ENCODE results near the gene METTL9. TPM values are rescaled to one million over a fixed set of nuclear protein-coding genes. Genes with fewer than 3 reads are reported as not detected.

The METTL9 gene
- total and polyA plus RNA-seq, 7 experiments from 2014 or later = 68.4 to 128 (median 87.9) TPM

DNA sequence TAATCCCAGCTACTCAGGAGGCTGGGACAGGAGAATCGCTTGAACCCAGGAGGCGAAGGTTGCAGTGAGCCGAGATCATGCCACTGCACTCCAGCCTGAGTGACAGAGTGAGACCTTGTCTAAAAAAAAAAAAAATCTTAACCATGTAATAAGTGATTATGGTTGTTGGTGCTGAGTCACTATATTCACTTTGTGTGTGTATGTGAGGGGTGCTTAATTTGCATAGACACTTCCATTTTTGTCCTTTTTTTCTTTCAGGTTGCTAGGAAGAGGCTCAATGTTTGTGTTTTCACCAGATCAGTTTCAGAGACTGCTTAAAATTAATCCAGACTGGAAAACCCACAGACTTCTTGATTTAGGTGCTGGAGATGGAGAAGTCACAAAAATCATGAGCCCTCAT, 18.2 kb downstream of the METTL9 start:
- intact Hi-C loops (cut with micrococcal nuclease) = loop anchor here in 1 of 2 donors (2.0 kb wide), 1 partner anchor 17 kb away; no protein-coding TSS in a partner anchor
- Histone ChIP-seq H3K4me1 (ENCODE audit: control insufficient read depth in 2 of 2, insufficient read depth in 2 of 2, low read length in 2 of 2) (peaks cover 7 to 17% of the 10 kb centered on the region in 2 donors), H3K27me3 (ENCODE audit: control insufficient read depth in 2 of 2, insufficient read depth in 2 of 2, low read length in 2 of 2) (no peaks in the 10 kb centered on the region), H3K9me3 (ENCODE audit: control insufficient read depth in 2 of 3, low read length in 3 of 3) (no peaks in the 10 kb centered on the region), H3K4me3 (ENCODE audit: low read length) (no peak overlapping the region), H3K36me3 (ENCODE audit: control insufficient read depth in 2 of 3, insufficient read depth in 3 of 3, low read length in 3 of 3) (peaks cover 0 to 10% (median 0%) of the 10 kb centered on the region in 3 experiments), H3K27ac (ENCODE audit: low read depth, low read length) (no peak overlapping the region)
- ChIA-PET CTCF (interaction anchor here (0.7 kb wide), 1 partner anchor 40 kb away, joined by 3 read pairs; no protein-coding TSS in a partner anchor), POLR2A (interaction anchor here (0.6 kb wide), 1 partner anchor 9 kb away, joined by 5 read pairs; no protein-coding TSS in a partner anchor)
- peak overlapping the region in 1 of 9 donors; percentile 10 for H3K27ac Mint-ChIP-seq
- H3K9me3 Mint-ChIP-seq = no peaks in the 10 kb centered on the region
- H3K4me1 Mint-ChIP-seq = peaks cover 29 to 72% (median 62%) of the 10 kb centered on the region in 7 donors
- no peak overlapping the region for H3K4me3 Mint-ChIP-seq
- DNase-seq (no peak), ATAC-seq (no peak)
- H3K27me3 Mint-ChIP-seq = no peaks in the 10 kb centered on the region
- H3K36me3 Mint-ChIP-seq = peaks cover 0 to 49% (median 17%) of the 10 kb centered on the region in 5 donors

DNA sequence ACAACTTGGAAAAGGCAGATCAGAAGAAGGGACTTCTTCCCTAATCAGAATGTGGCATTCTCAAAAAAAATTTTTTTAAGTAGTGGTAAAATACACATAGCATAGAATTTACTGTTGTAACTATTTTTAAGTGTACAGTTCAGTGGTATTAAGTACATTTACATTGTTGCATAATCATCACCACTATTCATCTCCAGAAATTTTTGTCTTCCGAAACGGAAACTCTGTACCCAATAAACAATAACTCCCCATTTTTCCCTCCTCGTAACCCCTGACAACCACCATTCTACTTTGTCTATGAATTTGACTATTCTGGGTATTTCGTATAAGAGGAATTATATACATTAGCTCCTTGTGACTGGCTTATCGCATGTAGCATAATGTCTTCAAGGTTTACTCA, 18.9 kb downstream of the METTL9 start:
- peaks cover 0 to 50% (median 15%) of the 10 kb centered on the region in 5 donors for H3K36me3 Mint-ChIP-seq
- Histone ChIP-seq H3K4me1 (ENCODE audit: control insufficient read depth in 2 of 2, insufficient read depth in 2 of 2, low read length in 2 of 2) (peaks cover 7 to 17% of the 10 kb centered on the region in 2 donors), H3K27ac (ENCODE audit: low read depth, low read length) (no peak overlapping the region), H3K27me3 (ENCODE audit: control insufficient read depth in 2 of 2, insufficient read depth in 2 of 2, low read length in 2 of 2) (no peaks in the 10 kb centered on the region), H3K9me3 (ENCODE audit: control insufficient read depth in 2 of 3, low read length in 3 of 3) (no peaks in the 10 kb centered on the region), H3K4me3 (ENCODE audit: low read length) (no peak overlapping the region), H3K36me3 (ENCODE audit: control insufficient read depth in 2 of 3, insufficient read depth in 3 of 3, low read length in 3 of 3) (peaks cover 0 to 10% (median 0%) of the 10 kb centered on the region in 3 experiments)
- H3K4me3 Mint-ChIP-seq = no peak overlapping the region
- no peak for ATAC-seq
- peaks cover 29 to 74% (median 63%) of the 10 kb centered on the region in 7 donors for H3K4me1 Mint-ChIP-seq
- ChIA-PET CTCF (interaction anchor here (0.6 to 0.7 kb wide), 3 partner anchors 9 to 725 kb away, joined by 3 to 4 read pairs (median 3); no protein-coding TSS in a partner anchor), POLR2A (no interaction called here)
- peak overlapping the region in 1 of 9 donors; percentile 10 for H3K27ac Mint-ChIP-seq
- no peaks in the 10 kb centered on the region for H3K27me3 Mint-ChIP-seq
- no peak for DNase-seq
- intact Hi-C loops (cut with micrococcal nuclease) = no loop called here
- H3K9me3 Mint-ChIP-seq = no peaks in the 10 kb centered on the region

DNA sequence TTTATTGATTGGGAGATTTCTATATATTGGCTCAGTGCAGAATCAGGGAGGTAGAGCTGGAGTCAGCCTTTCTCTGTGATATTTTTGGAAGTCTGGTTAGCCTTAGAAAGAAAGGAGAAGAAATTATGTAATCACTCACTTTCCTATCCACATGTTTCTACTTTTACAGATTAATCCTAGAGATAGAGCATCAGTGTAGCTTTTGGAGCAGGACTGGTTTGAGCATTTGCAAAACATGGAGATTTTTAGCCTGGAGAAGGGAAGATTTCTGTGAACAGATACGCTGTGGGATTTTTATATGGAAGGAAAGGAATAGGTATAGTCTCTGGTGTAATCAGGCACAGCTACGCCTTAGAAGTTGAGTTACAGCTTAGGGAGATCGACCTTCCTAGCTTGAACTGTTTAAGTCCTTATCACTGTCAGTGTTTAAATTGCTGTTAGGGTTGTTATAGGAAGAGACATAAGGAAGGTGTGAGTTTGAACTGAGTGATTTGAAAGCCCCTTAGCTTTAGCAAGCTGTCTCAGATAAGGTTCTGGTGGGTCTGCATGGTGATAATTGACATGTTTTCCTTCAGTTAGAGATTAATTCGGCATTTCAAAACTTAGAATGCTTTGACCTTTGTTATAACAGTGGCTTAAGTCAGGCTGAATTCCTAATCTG, 20.5 kb downstream of the METTL9 start:
- intact Hi-C loops (cut with micrococcal nuclease) = no loop called here
- Histone ChIP-seq H3K4me1 (ENCODE audit: control insufficient read depth in 2 of 2, insufficient read depth in 2 of 2, low read length in 2 of 2) (peaks cover 7 to 17% of the 10 kb centered on the region in 2 donors), H3K9me3 (ENCODE audit: control insufficient read depth in 2 of 3, low read length in 3 of 3) (no peaks in the 10 kb centered on the region), H3K27me3 (ENCODE audit: control insufficient read depth in 2 of 2, insufficient read depth in 2 of 2, low read length in 2 of 2) (no peaks in the 10 kb centered on the region), H3K27ac (ENCODE audit: low read depth, low read length) (no peak overlapping the region), H3K36me3 (ENCODE audit: control insufficient read depth in 2 of 3, insufficient read depth in 3 of 3, low read length in 3 of 3) (peaks cover 0 to 12% (median 0%) of the 10 kb centered on the region in 3 experiments), H3K4me3 (ENCODE audit: low read length) (no peak overlapping the region)
- POLR2A ChIA-PET = interaction anchor here (0.7 to 1.5 kb wide), 2 partner anchors 16 to 26 kb away, joined by 3 to 6 read pairs; no protein-coding TSS in a partner anchor
- peaks cover 0 to 57% (median 21%) of the 10 kb centered on the region in 5 donors for H3K36me3 Mint-ChIP-seq
- no peaks in the 10 kb centered on the region for H3K27me3 Mint-ChIP-seq
- ATAC-seq (no peak), DNase-seq (no peak)
- CTCF ChIA-PET = interaction anchor here (2.1 kb wide), 1 partner anchor 11 kb away, joined by 7 read pairs; no protein-coding TSS in a partner anchor
- no peaks in the 10 kb centered on the region for H3K9me3 Mint-ChIP-seq
- no peak overlapping the region for H3K4me3 Mint-ChIP-seq
- peak overlapping the region in 6 of 9 donors; percentile 9 to 72 (median 38) for H3K27ac Mint-ChIP-seq
- H3K4me1 Mint-ChIP-seq = peaks cover 25 to 72% (median 66%) of the 10 kb centered on the region in 7 donors

DNA sequence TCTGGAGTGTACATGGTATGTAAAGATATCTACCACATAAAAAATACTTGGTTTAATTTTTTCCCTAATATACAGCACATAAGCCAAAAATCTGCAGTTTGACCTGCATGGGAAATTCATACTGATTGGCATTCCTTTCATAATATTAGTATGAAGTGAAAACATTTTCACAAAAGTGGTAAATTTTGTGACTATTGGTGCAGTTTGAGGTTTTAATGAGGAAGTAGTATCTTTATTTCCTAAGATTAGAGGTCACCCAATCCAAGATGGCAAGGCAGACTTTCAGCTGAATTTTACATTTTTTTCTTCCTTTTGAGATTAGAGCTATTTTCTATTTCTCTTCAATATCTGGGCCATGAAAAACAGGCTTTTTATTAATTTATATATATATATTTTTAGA, 21.2 kb downstream of the METTL9 start:
- H3K36me3 ChIP-seq (ENCODE audit: control insufficient read depth in 2 of 3, insufficient read depth in 3 of 3, low read length in 3 of 3) = peaks cover 0 to 15% (median 0%) of the 10 kb centered on the region in 3 experiments
- ChIA-PET POLR2A (interaction anchor here (1.5 to 2.1 kb wide), 3 partner anchors 12 to 17 kb away, joined by 4 to 6 read pairs (median 5); no protein-coding TSS in a partner anchor), CTCF (interaction anchor here (1.0 to 2.1 kb wide), 2 partner anchors 12 to 37 kb away, joined by 3 to 7 read pairs; no protein-coding TSS in a partner anchor)
- no peak for ATAC-seq
- peak overlapping the region in 4 of 10 donors; percentile 24 to 72 (median 46) for H3K4me3 Mint-ChIP-seq
- H3K27ac Mint-ChIP-seq = peak overlapping the region in 4 of 9 donors; percentile 57 to 83 (median 64)
- H3K36me3 Mint-ChIP-seq = peaks cover 0 to 59% (median 23%) of the 10 kb centered on the region in 5 donors
- no peaks in the 10 kb centered on the region for H3K27me3 Mint-ChIP-seq
- H3K27ac ChIP-seq (ENCODE audit: low read depth, low read length) = no peak overlapping the region
- intact Hi-C loops (cut with micrococcal nuclease) = no loop called here
- no peaks in the 10 kb centered on the region for H3K9me3 ChIP-seq (ENCODE audit: control insufficient read depth in 2 of 3, low read length in 3 of 3)
- peaks cover 7 to 12% of the 10 kb centered on the region in 2 donors for H3K4me1 ChIP-seq (ENCODE audit: control insufficient read depth in 2 of 2, insufficient read depth in 2 of 2, low read length in 2 of 2)
- peaks cover 20 to 72% (median 66%) of the 10 kb centered on the region in 7 donors for H3K4me1 Mint-ChIP-seq
- H3K4me3 ChIP-seq (ENCODE audit: low read length) = no peak overlapping the region
- no peaks in the 10 kb centered on the region for H3K27me3 ChIP-seq (ENCODE audit: control insufficient read depth in 2 of 2, insufficient read depth in 2 of 2, low read length in 2 of 2)
- no peaks in the 10 kb centered on the region for H3K9me3 Mint-ChIP-seq
- DNase-seq = no peak

DNA sequence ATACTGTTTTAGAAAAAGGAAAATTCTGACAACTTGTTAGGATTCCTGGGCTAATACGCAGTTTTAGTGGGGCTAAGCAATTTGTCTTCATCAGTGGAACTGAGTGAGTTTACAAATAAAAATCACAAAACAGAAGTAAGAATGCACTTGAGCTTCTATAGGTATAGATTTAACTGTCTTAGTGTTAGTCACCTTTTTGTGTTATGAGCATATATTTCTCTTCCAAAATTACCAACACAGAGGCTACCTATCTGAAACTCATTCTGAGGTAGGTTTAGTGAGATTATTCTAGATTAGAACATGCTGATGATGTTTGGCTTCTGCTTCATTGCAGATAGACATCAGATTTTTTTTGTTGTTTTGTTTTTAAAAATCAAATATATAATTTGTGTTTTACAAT, 23.2 kb downstream of the METTL9 start:
- POLR2A ChIA-PET = interaction anchor here (2.1 kb wide), 1 partner anchor 15 kb away, joined by 5 read pairs; no protein-coding TSS in a partner anchor

DNA sequence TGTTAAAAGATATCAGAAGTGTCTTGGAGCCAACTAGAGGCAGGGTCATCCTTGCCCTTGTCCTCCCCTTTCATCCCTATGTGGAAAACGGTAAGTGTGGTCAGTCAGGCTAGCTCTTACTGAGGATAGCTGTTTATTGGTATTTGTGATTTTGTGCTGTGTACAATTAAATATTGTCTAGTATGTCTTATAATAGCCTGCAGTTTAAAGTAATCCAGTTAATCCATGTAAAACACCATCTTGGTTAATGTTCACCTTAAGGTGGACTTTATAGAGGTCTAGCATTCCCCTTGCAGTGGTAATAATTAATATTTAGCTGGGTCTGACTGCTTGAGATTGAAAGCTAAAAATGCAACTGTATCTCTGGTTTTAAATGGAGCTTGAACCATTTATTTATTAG, 25.6 kb downstream of the METTL9 start:
- Histone ChIP-seq H3K27ac (ENCODE audit: low read depth, low read length) (no peak overlapping the region), H3K27me3 (ENCODE audit: control insufficient read depth in 2 of 2, insufficient read depth in 2 of 2, low read length in 2 of 2) (no peaks in the 10 kb centered on the region), H3K4me3 (ENCODE audit: low read length) (no peak overlapping the region), H3K36me3 (ENCODE audit: control insufficient read depth in 2 of 3, insufficient read depth in 3 of 3, low read length in 3 of 3) (peaks cover 4 to 18% (median 5%) of the 10 kb centered on the region in 3 experiments), H3K9me3 (ENCODE audit: control insufficient read depth in 2 of 3, low read length in 3 of 3) (no peaks in the 10 kb centered on the region), H3K4me1 (ENCODE audit: control insufficient read depth in 2 of 2, insufficient read depth in 2 of 2, low read length in 2 of 2) (peaks cover 15 to 21% of the 10 kb centered on the region in 2 donors)
- Mint-ChIP-seq H3K36me3 (peaks cover 18 to 43% (median 30%) of the 10 kb centered on the region in 5 donors), H3K4me3 (peak overlapping the region in 1 of 10 donors; percentile 9), H3K9me3 (no peaks in the 10 kb centered on the region), H3K27me3 (no peaks in the 10 kb centered on the region), H3K4me1 (peaks cover 22 to 66% (median 57%) of the 10 kb centered on the region in 7 donors), H3K27ac (peak overlapping the region in 1 of 9 donors; percentile 40)
- intact Hi-C loops (cut with micrococcal nuclease) = no loop called here
- ChIA-PET POLR2A (no interaction called here), CTCF (interaction anchor here (1.2 to 1.5 kb wide), 2 partner anchors 17 to 22 kb away, joined by 3 read pairs; no protein-coding TSS in a partner anchor)
- DNase-seq = no peak
- no peak for ATAC-seq

More for the DNA sequence above, 23.2 kb downstream of the METTL9 start:
- H3K4me3 ChIP-seq (ENCODE audit: low read length) = no peak overlapping the region
- peaks cover 15 to 21% of the 10 kb centered on the region in 2 donors for H3K4me1 ChIP-seq (ENCODE audit: control insufficient read depth in 2 of 2, insufficient read depth in 2 of 2, low read length in 2 of 2)
- Mint-ChIP-seq H3K4me1 (peaks cover 29 to 75% (median 69%) of the 10 kb centered on the region in 7 donors), H3K9me3 (no peaks in the 10 kb centered on the region), H3K36me3 (peaks cover 8 to 47% (median 27%) of the 10 kb centered on the region in 5 donors), H3K27me3 (no peaks in the 10 kb centered on the region), H3K4me3 (peak overlapping the region in 2 of 10 donors; percentile 45), H3K27ac (peak overlapping the region in 4 of 9 donors; percentile 23 to 71 (median 46))
- peaks cover 0 to 15% (median 0%) of the 10 kb centered on the region in 3 experiments for H3K36me3 ChIP-seq (ENCODE audit: control insufficient read depth in 2 of 3, insufficient read depth in 3 of 3, low read length in 3 of 3)
- no peaks in the 10 kb centered on the region for H3K27me3 ChIP-seq (ENCODE audit: control insufficient read depth in 2 of 2, insufficient read depth in 2 of 2, low read length in 2 of 2)
- CTCF ChIA-PET = interaction anchor here (0.6 to 2.0 kb wide), 3 partner anchors 26 to 87 kb away, joined by 3 to 5 read pairs (median 3); no protein-coding TSS in a partner anchor
- ATAC-seq = no peak
- no peaks in the 10 kb centered on the region for H3K9me3 ChIP-seq (ENCODE audit: control insufficient read depth in 2 of 3, low read length in 3 of 3)
- no peak overlapping the region for H3K27ac ChIP-seq (ENCODE audit: low read depth, low read length)
- DNase-seq = no peak
- intact Hi-C loops (cut with micrococcal nuclease) = no loop called here
